ENCODE data around the gene TIAM1.

The TIAM1 gene

GRCh38 chr21:31164713-31165694, 179.1 kb downstream of the TIAM1 start:
- no peak for DNase-seq (ENCODE audit: low spot score)

GRCh38 chr21:31162827-31163226, 181.2 kb downstream of the TIAM1 start:
- DNase-seq (ENCODE audit: low spot score), result no peak

GRCh38 chr21:31162079-31162699, 181.9 kb downstream of the TIAM1 start:
- DNase-seq (ENCODE audit: low spot score), result no peak

GRCh38 chr21:31161157-31161556, 182.9 kb downstream of the TIAM1 start:
- no peak for DNase-seq (ENCODE audit: low spot score)

- DNase-seq (ENCODE audit: low spot score), result no peak
These were observed 184.3 kb downstream of the TIAM1 start for GRCh38 chr21:31159808-31160207.

- no peak for DNase-seq (ENCODE audit: low spot score)
These were observed 185.1 kb downstream of the TIAM1 start for GRCh38 chr21:31158789-31159581.

- no peak for DNase-seq (ENCODE audit: low spot score)
These were observed 186.3 kb downstream of the TIAM1 start for GRCh38 chr21:31157756-31158155.

- DNase-seq (ENCODE audit: low spot score), result no peak
These were observed 187.4 kb downstream of the TIAM1 start for GRCh38 chr21:31156662-31157061.

- DNase-seq (ENCODE audit: low spot score), result no peak
These were observed 187.9 kb downstream of the TIAM1 start for GRCh38 chr21:31156169-31156568.

- DNase-seq (ENCODE audit: low spot score), result no peak
These were observed 192.7 kb downstream of the TIAM1 start for GRCh38 chr21:31151156-31152045.

- no peak for DNase-seq (ENCODE audit: low spot score)
These were observed 198.8 kb downstream of the TIAM1 start for GRCh38 chr21:31145274-31145673.

GRCh38 chr21:31143036-31143435, 201.0 kb downstream of the TIAM1 start:
- no peak for DNase-seq (ENCODE audit: low spot score)

- DNase-seq (ENCODE audit: low spot score), result no peak
These were observed 201.5 kb downstream of the TIAM1 start for GRCh38 chr21:31142600-31142999.

- DNase-seq (ENCODE audit: low spot score), result no peak
These were observed 202.6 kb downstream of the TIAM1 start for GRCh38 chr21:31141389-31142000.

- DNase-seq (ENCODE audit: low spot score), result no peak
These were observed 203.4 kb downstream of the TIAM1 start for GRCh38 chr21:31140676-31141075.

- no peak for DNase-seq (ENCODE audit: low spot score)
These were observed 204.0 kb downstream of the TIAM1 start for GRCh38 chr21:31140025-31140424.

GRCh38 chr21:31137960-31138359, 206.1 kb downstream of the TIAM1 start:
- DNase-seq (ENCODE audit: low spot score), result no peak

GRCh38 chr21:31136891-31137290, 207.2 kb downstream of the TIAM1 start:
- DNase-seq (ENCODE audit: low spot score), result no peak

- no peak for DNase-seq (ENCODE audit: low spot score)
These were observed 208.4 kb downstream of the TIAM1 start for GRCh38 chr21:31135531-31136184.

- DNase-seq (ENCODE audit: low spot score), result no peak
These were observed 210.7 kb downstream of the TIAM1 start for GRCh38 chr21:31133243-31133830.

Data from hematopoietic multipotent progenitor cell treated with erythropoietin and hydrocortisone succinate and interleukin-3 and kit ligand, for 17 days (in vitro differentiated cells).